PC-3 (cell line): Measurements from ENCODE around the gene FSTL1. TPM values are rescaled to one million over a fixed set of nuclear protein-coding genes. Genes with fewer than 3 reads are reported as not detected.

Source experiments
- ATAC-seq: fragments of 200-7000 bp; cut with Tn5 transposase; 2 replicates; pipeline ENCODE4 v1.9.1; 2020; ENCODE audit warnings: mild to moderate bottlenecking, moderate library complexity
- BruUV-seq: library from RNA; stranded (reverse); fragments of 400-500 nt; replicated peaks from 2 replicates; lab custom pipeline; 2021; lab: Mats Ljungman, UMichigan
- CTCF ChIA-PET: fragments of 300-600 bp; sonication (Branson Sonifier 250); formaldehyde crosslinking; loops from one replicate; lab custom pipeline; 2022; ENCODE audit warnings: antibody characterized with exemption; lab: Charles Lee
- POLR2A ChIA-PET: fragments of 300-600 bp; sonication (Branson Sonifier 250); formaldehyde crosslinking; loops from one replicate; lab custom pipeline; 2022; ENCODE audit warnings: antibody characterized with exemption; ENCODE audit not compliant: unreplicated experiment; lab: Charles Lee
- DNase-seq: peaks from one replicate; pipeline ENCODE4 v3.0.0-alpha.2; 2015
- H2AFZ ChIP-seq: fragments of 300-600 bp; sonication (generic); 2 replicates; pipeline ENCODE4 v1.6.0; 2016; ENCODE audit warnings: antibody characterized with exemption, low read length
- H3F3A ChIP-seq: fragments of 300-600 bp; sonication (generic); one replicate; pipeline ENCODE4 v1.6.0; 2017; ENCODE audit warnings: antibody characterized with exemption, low read length, control low read depth, mild to moderate bottlenecking; ENCODE audit not compliant: unreplicated experiment
- H3K27ac ChIP-seq: fragments of 300-600 bp; sonication (generic); 2 replicates; pipeline ENCODE4 v1.5.1; 2016; ENCODE audit warnings: mild to moderate bottlenecking, low read length
- H3K27me3 ChIP-seq: fragments of 300-600 bp; sonication (generic); 2 replicates; pipeline ENCODE4 v1.6.1; 2016; ENCODE audit warnings: low read length, mixed read lengths
- H3K36me3 ChIP-seq: fragments of 300-600 bp; sonication (generic); 2 replicates; pipeline ENCODE4 v1.6.1; 2016; ENCODE audit warnings: low read depth, mixed run types, low read length, mixed read lengths
- H3K4me1 ChIP-seq: fragments of 300-600 bp; sonication (generic); 2 replicates; pipeline ENCODE4 v1.5.1; 2016; ENCODE audit warnings: low read length; ENCODE audit not compliant: insufficient read depth
- H3K4me2 ChIP-seq: fragments of 300-600 bp; sonication (generic); 2 replicates; pipeline ENCODE4 v1.6.0; 2016; ENCODE audit warnings: low read length
- H3K4me3 ChIP-seq: fragments of 300-600 bp; sonication (generic); 2 replicates; pipeline ENCODE4 v1.5.1; 2016; ENCODE audit warnings: mild to moderate bottlenecking, low read length, mixed read lengths
- H3K79me2 ChIP-seq: fragments of 300-600 bp; sonication (generic); 2 replicates; pipeline ENCODE4 v1.6.1; 2017; ENCODE audit warnings: low read length, mixed read lengths
- H3K9ac ChIP-seq: fragments of 300-600 bp; sonication (generic); 2 replicates; pipeline ENCODE4 v1.6.0; 2016; ENCODE audit warnings: mild to moderate bottlenecking, low read length
- H3K9me2 ChIP-seq: fragments of 300-600 bp; sonication (generic); replicated peaks from 2 replicates; pipeline ENCODE4 v1.6.1; 2016; ENCODE audit warnings: mixed run types, low read length, mixed read lengths
- H3K9me3 ChIP-seq: fragments of 300-600 bp; sonication (generic); 2 replicates; pipeline ENCODE4 v1.6.1; 2016; ENCODE audit warnings: low read length, mixed read lengths
- H4K20me1 ChIP-seq: fragments of 300-600 bp; sonication (generic); 2 replicates; pipeline ENCODE4 v1.6.1; 2016; ENCODE audit warnings: low read length, mixed read lengths
- CTCF ChIP-seq: fragments of 300-600 bp; sonication (generic); conservative IDR thresholded peaks from 2 replicates; pipeline ENCODE4 v1.5.1; 2017; ENCODE audit warnings: antibody characterized with exemption, low read depth, mild to moderate bottlenecking, low read length
- EZH2 ChIP-seq: fragments of 300-600 bp; sonication (generic); IDR thresholded peaks from one replicate; pipeline ENCODE4 v1.6.1; 2017; ENCODE audit warnings: antibody characterized with exemption, mild to moderate bottlenecking, low read length; ENCODE audit not compliant: unreplicated experiment
- EZH2phosphoT487 ChIP-seq: fragments of 300-600 bp; sonication (generic); IDR thresholded peaks from 2 replicates; pipeline ENCODE4 v1.6.1; 2018; ENCODE audit warnings: mild to moderate bottlenecking, antibody characterized with exemption, low read length, borderline replicate concordance
- intact Hi-C: fragments of 100-400 bp; cut with micrococcal nuclease; formaldehyde crosslinking; loops from 2 replicates; pipeline ENCODE4 v1.9.0; 2023
- total RNA-seq: library from RNA; depleted of rRNA; stranded (reverse); fragments of >200 nt; gene quantifications from 2 replicates; pipeline ENCODE4 v1.2.3, GENCODE V29; 2014

FSTL1 gene
- total RNA-seq, 1 experiment from 2014 or later, result 178 TPM

GRCh38 chr3:120433662-120434331 lies 17.0 kb downstream of the FSTL1 start:
- H3K27ac ChIP-seq, result no peak overlapping the region

GRCh38 chr3:120432150-120432860 lies 18.5 kb downstream of the FSTL1 start:
- H3K79me2 ChIP-seq, result peaks cover 73% of the 10 kb centered on the region
- H3K4me3 ChIP-seq, result no peak overlapping the region
- BruUV-seq, result no TSS peak
- intact Hi-C loops, result no loop called here
- H3K4me2 ChIP-seq, result no peak overlapping the region
- no peaks in the 10 kb centered on the region for H3K27me3 ChIP-seq
- H3K9me3 ChIP-seq, result no peaks in the 10 kb centered on the region
- peaks cover 42% of the 10 kb centered on the region for H3K4me1 ChIP-seq
- CTCF ChIA-PET, result interaction anchor here (0.6 kb wide), 1 partner anchor 18 kb away, joined by 3 read pairs; the partner anchor contains the start of gene FSTL1
- H2AFZ ChIP-seq, result no peak overlapping the region
- ATAC-seq (no peak), DNase-seq (no peak)
- TF ChIP-seq EZH2phosphoT487 (no peak), EZH2 (no peak), CTCF (no peak)
- no peak overlapping the region for H3K9ac ChIP-seq
- H4K20me1 ChIP-seq, result no peaks in the 10 kb centered on the region
- H3F3A ChIP-seq, result peaks cover 3% of the 10 kb centered on the region
- POLR2A ChIA-PET, result no interaction called here
- no peaks in the 10 kb centered on the region for H3K9me2 ChIP-seq
- H3K36me3 ChIP-seq, result peaks cover 60% of the 10 kb centered on the region
- no peak overlapping the region for H3K27ac ChIP-seq

More at GRCh38 chr3:120433662-120434331, 17.0 kb downstream of the FSTL1 start:
- no peak for DNase-seq
- ATAC-seq, result no peak
- Histone ChIP-seq H3K79me2 (peaks cover 88% of the 10 kb centered on the region), H3K36me3 (peaks cover 66% of the 10 kb centered on the region), H3K9me2 (no peaks in the 10 kb centered on the region), H2AFZ (no peak overlapping the region), H3K9me3 (no peaks in the 10 kb centered on the region), H3K27me3 (no peaks in the 10 kb centered on the region), H3F3A (peaks cover 8% of the 10 kb centered on the region), H3K4me1 (peaks cover 57% of the 10 kb centered on the region), H3K9ac (no peak overlapping the region), H4K20me1 (no peaks in the 10 kb centered on the region), H3K4me3 (no peak overlapping the region), H3K4me2 (no peak overlapping the region)
- ChIA-PET CTCF (no interaction called here), POLR2A (no interaction called here)
- no TSS peak for BruUV-seq
- no peak for TF ChIP-seq CTCF
- TF ChIP-seq EZH2phosphoT487, result no peak
- no peak for TF ChIP-seq EZH2
- intact Hi-C loops, result no loop called here
